ENCODE results near the gene JAG2.

The JAG2 gene

DNA sequence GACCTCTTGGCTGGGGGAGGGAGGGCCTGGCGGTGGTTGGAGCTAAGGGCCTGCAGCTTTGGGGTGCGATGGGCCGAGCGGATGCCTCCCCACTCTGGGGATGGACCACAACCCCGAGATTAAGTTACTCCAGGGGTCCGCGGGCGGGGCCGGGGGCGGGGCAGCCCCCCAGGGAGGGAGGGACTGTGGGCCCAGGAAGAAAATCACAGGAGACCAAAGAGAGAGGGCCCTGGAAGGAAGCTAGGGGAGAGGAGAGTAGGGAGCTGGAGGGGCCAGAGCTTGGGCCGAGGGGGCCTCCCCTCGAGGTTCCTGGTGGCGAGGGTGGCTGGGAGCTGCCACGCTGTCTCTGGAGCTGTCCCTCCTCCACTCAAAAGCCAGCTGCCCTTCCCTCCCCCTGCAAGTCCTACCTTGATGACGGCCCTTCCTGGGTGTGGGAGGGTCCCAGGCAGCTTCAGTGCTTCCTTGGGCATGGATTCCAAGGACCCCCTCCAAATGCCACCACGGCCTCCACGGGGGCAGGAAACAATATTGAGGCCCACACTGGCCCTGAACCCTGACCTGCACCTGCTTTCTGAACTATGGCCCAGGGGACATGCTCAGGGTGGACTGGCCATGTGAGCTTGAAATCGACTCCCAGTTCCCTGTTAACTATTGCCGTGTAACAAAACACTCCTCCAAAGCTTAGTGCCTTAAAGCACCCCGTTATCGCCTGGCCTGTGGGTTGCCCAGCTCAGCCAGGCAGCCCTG is 13.1 kb upstream of the JAG2 start:
- no peak for DNase-seq

GRCh38 chr14:105180592-105181548 is 12.3 kb upstream of the JAG2 start, which contains the start of gene NUDT14:
Gene NUDT14 (minus strand): TSS chr14:105181312. CDS start chr14:105181209, 103 bp downstream.
- peak; percentile 88 for DNase-seq

- peak; percentile 69 for DNase-seq
These were observed 10.6 kb upstream of the JAG2 start for GRCh38 chr14:105179191-105179590.

- DNase-seq: no peak
These were observed 10.2 kb upstream of the JAG2 start for GRCh38 chr14:105178868-105179140.

GRCh38 chr14:105178069-105178867 is 9.7 kb upstream of the JAG2 start:
- peak; percentile 68 for DNase-seq

- DNase-seq: peak; percentile 80
These were observed 8.5 kb upstream of the JAG2 start for GRCh38 chr14:105177082-105177481.

GRCh38 chr14:105176513-105176912 is 7.9 kb upstream of the JAG2 start:
- DNase-seq: peak; percentile 81

GRCh38 chr14:105173901-105174894 is 5.6 kb upstream of the JAG2 start:
- DNase-seq: peak; percentile 33

GRCh38 chr14:105173145-105173544 is 4.6 kb upstream of the JAG2 start:
- peak; percentile 36 for DNase-seq

DNA sequence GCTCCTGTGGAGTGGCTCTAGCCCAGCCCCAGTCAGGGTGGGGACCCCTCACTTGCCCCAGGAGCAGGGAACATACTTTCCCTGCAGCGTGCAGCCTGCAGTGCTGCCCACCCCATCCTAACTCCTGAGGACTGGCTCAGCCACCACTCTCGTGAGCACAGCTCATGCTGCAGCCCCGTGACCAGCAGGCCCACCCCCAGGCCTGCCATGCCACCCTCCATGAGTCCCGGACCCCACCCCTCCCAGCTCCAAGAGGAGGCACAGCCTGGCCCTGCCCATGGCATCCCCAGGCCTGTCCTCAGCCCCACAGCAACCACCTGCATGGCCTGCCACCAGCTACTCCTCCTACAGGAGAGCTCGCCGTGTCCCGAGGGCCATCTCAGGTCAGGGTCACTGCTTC is 3.9 kb upstream of the JAG2 start:
- peak; percentile 49 for DNase-seq

DNA sequence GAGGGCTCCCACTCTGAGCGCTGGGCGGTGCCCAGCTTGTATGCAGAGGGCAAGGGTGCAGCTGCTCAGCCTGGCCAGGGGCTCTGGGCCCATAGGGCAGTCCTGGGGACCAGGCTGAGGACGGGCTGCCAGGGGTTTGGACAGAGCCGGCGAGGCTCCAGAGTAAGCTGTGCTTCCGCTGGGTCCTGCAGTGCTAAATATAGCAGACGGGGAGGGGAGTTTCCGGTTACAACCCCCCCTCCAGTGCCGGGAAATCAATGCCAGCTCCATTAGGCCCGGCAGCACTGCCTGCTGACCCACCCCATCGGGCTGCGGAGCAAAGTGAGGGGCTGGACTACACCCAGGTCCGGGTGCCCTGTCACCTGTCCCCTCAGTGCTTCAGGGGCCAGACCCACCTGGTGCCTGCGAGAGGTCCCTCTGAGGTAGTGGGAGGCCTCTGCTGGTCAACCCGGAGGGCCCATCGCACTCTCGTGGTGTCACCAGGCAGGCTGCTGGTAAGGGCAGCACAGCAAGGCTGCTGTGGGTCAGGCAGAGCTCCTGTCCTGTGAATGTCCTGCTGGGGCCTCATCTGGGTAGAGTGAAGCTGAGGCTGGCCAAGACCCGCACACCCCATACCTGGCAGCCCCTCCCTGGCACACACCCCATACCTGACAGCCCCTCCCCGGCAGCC is 2.6 kb upstream of the JAG2 start:
- DNase-seq: peak; percentile 92

DNA sequence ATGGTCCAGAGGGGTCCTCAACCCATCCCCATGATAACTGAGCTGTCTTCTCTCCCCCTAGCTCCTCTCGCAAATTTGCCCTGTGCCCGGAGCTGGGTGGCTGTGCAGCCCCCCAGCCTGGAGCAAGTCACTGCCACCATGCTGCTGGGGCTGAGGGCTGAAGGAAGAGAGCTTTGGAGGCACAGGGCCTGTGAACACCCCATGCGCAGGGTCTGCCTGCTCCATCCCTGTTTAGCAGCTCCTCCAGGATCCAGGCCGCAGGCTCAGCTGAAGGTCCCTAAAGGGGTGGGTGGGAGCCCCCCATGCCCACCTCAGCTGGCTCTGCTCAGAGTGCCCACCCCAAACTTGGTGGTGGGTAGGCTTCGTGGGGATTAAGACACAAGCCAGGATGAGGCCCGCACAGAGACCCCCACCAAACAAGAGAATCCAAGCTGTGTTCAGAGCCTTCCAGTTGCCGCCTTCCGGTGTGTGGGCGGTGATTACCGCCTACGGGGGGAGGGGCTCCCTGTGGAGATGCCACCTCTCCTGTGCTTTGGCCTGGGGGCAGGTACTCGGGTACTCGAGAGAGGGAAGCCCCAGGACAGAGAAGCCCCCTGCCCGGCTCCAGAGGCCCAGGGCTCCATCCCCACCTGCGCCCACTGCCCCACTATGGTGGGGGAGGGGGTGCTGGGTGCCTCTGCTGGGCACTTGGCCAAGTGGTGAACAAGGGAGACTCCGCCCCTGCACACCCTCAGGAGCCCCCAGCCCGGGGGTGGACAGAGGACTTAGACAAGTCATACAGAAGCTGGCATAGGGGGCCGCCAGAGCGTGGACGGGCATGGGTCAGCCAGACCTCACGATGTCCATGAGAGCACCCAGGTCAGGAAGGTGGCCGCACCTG is 1.4 kb upstream of the JAG2 start:
- peak; percentile 54 for DNase-seq

DNA sequence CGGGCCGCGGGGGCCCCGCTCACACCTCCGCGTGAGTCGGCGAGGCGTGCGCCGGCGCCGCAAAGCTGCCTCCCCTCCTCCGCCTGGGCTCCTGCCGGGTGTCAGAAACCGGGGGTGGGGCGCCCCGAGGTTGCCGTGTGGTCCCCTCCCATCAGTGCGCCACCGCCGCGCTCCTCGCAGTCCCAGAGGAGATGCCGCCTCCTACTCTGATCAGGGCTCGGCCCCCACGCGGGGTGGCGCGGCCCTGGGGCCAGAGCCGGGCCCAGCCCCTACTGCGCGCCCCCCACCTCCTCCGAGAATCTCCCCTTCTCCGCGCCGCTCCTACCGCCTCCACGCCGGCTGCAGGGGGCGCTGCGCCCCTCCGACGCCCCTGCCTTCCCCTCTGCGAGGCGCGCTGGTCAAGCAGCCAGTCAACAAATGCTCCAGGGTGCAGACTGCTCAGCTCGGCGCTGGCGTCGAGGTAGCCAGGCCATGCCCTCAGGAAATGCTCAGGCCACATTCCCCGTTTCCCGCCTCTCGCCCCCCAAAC is 467 bp upstream of the JAG2 start:
- peak; percentile 82 for DNase-seq

DNA sequence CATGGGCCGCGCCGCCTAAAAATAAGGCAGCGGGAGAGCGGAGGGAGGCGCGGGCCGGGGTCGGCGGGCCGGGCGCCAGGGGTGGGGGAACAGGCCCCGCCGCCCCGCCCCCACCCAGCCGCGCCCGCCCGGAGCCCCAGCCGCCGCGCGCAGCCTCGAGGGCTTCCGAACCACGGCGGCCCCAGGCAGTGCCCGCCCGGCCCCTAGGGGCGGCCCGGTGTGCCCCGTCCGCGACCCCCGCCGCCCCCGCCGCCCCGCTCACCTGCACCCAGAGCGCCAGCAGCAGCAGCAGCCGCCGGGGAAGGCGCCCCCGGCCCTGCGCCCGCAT is 519 bp downstream of the JAG2 start:
- no peak for DNase-seq

DNA sequence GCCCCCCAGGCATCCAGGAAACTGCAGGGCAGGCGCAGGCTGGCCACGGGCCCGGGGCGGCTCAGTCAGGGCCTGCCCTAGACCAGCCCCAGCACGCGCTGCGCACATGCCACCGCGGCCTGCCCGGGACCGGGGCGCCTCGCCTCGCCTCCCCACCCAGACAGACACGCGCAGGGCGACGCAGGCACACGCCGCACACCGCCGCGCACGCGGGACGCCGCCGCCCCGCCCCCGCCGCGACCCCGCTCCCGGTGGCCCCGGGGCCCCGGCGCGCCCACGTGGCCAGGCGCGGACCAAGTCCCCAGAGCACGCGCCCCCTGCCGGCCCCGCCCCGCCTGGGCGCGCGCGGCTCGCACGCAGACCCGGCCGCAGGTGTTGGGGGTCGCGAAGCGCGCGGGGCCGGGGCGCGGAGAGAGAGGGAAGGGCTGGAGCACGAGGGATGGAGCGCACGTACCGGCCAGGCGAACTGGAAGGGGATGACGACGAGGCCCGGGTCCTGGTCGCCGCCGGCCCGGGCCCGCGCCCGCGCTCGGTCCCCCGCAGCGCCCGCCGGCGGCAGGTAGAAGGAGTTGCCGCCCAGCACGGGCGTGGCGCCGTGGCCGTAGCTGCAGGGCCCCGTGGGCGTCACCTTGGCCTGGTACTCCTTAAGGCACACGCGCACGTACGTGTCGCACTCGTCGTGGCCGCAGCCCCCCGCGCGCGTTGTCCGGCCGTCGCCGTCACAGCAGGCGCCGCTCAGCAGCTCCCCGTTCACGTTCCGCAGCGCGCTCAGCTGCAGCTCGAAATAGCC is 1.1 kb downstream of the JAG2 start:
- DNase-seq: peak; percentile 74

DNA sequence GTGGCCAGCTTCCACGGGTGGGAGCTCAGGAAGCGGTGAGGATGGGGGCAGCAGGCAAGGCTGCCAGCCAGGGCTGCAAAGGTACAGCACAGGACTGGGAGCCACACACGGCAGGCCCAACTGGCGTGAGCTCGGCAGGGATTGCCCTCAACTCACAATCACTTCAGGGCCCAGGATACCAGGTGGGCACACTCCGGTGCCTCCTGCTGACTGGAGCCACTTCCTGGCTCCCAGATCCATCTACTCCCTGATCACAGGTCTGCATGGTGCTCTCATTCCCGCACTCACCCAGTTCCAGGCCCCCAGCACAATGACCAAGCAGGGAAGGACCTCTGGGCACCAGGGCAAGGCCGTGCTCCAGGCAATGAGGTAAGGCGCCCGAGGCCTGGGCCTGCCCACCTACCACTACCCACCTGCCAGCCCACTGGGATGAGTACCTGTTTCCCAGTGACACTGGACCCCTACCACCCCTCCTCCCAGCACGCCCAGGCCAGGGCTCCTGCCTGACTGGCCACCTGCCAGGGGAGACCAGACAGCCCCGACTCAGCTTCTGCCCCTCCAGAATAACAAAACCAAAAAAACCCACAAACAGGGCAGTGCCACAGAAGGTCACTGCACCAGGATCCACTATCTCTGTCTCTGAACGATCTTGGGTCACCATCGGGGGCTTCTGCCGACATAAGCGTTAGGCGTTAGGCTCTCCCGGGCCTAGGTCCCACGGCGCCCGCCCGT is 1.8 kb downstream of the JAG2 start:
- DNase-seq: peak; percentile 22

DNA sequence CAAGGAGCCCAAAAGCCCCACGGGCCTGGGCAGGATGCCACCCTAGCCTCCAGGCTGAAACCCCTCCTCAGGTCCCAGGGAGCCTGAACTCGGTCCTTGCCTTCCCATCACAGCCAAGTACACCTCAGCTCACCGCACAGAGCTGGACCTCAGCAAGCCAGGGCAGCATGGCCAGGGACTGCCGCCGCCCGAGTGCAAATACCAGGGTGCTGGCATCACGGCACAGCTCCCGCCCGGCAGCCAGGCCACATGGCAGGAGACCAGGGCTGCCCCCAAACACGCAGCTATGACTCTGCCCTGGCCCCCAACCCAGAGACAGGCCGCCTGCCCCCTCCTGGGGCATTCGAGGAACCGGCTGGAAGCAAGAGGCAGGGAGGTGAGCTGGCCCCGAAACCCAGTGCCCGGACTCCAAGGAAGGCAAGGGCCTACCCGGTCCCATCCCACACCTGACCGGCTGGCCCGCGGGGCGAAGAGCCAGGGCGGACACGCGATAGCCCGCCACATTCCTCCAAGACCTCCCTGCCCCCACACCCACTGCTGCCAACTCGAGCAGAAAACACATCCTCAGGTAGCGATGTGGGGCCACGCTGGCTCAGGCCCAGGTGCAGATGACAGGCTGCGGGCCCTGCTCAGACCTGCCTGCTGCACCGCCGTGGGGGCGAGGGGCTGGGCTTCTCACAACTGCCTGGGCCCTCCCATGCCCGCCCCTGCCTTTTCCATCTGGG is 2.7 kb downstream of the JAG2 start:
- peak; percentile 35 for DNase-seq

- peak; percentile 88 for DNase-seq
These were observed 3.4 kb downstream of the JAG2 start for GRCh38 chr14:105165134-105165704.
